Stimulated activated CD4-positive, alpha-beta T cell treated with anti-CD3 and anti-CD28 coated beads, Interleukin-1b, Interleukin-23, amount 100 ng/mL, for 48 hours (primary cell): ENCODE results near the gene BMP6.

Source experiments
- DNase-seq: peaks from one replicate; pipeline ENCODE4 v3.0.0-alpha.2; 2020

Gene BMP6

GRCh38 chr6:7909323-7910276 lies 183.7 kb downstream of the BMP6 start:
- peak; percentile 36 for DNase-seq

GRCh38 chr6:7910298-7910653 lies 184.4 kb downstream of the BMP6 start:
- no peak for DNase-seq

GRCh38 chr6:7910654-7911344 lies 184.9 kb downstream of the BMP6 start, which contains the start of gene TXNDC5:
Gene TXNDC5 (minus strand): TSS chr6:7910788. CDS start chr6:7910776, 12 bp downstream.
- peak; percentile 57 for DNase-seq

GRCh38 chr6:7911345-7911725 lies 185.4 kb downstream of the BMP6 start:
- no peak for DNase-seq

- no peak for DNase-seq
These were observed 186.1 kb downstream of the BMP6 start for GRCh38 chr6:7912024-7912423.

- no peak for DNase-seq
These were observed 187.0 kb downstream of the BMP6 start for GRCh38 chr6:7912736-7913517.

GRCh38 chr6:7914311-7914710 lies 188.4 kb downstream of the BMP6 start:
- DNase-seq, result no peak

GRCh38 chr6:7914991-7915789 lies 189.3 kb downstream of the BMP6 start:
- no peak for DNase-seq

- no peak for DNase-seq
These were observed 191.1 kb downstream of the BMP6 start for GRCh38 chr6:7916959-7917358.

- DNase-seq, result no peak
These were observed 191.8 kb downstream of the BMP6 start for GRCh38 chr6:7917729-7918128.

GRCh38 chr6:7918403-7918802 lies 192.5 kb downstream of the BMP6 start:
- DNase-seq, result no peak

- peak; percentile 57 for DNase-seq
These were observed 194.0 kb downstream of the BMP6 start for GRCh38 chr6:7919871-7920270.

GRCh38 chr6:7920425-7920824 lies 194.5 kb downstream of the BMP6 start:
- no peak for DNase-seq

GRCh38 chr6:7921046-7921445 lies 195.1 kb downstream of the BMP6 start:
- no peak for DNase-seq

- DNase-seq, result no peak
These were observed 195.8 kb downstream of the BMP6 start for GRCh38 chr6:7921632-7922092.

- no peak for DNase-seq
These were observed 196.7 kb downstream of the BMP6 start for GRCh38 chr6:7922596-7922995.

- DNase-seq, result no peak
These were observed 199.0 kb downstream of the BMP6 start for GRCh38 chr6:7924867-7925266.
